Activated T-cell treated with anti-CD3 and anti-CD28 coated beads for 48 hours (primary cell): ENCODE data around the gene CD180.

Experiments used
- DNase-seq: peaks from one replicate; pipeline ENCODE4 v3.0.0-alpha.2; 2020; ENCODE audit warnings: low read depth

The CD180 gene

DNA sequence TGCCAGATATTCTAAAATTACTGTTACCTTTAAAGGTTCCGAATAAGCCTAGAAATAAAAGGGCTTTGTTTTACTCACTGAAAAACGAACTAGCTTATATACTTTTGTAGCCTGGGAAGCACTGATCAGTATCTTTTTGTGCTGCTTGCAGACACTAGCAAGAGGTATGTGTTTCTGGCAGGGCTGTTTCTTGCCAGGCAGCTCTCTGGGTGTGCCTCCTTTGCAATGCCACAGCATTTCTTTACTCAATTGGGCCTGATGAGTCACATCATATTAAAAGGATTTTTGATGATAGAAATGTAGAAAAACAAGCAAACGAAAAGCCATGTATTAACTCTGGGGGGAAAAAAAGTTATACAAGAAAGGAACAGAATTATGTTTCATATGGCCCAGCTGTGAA lies 35.6 kb downstream of the CD180 start:
- no peak for DNase-seq

DNA sequence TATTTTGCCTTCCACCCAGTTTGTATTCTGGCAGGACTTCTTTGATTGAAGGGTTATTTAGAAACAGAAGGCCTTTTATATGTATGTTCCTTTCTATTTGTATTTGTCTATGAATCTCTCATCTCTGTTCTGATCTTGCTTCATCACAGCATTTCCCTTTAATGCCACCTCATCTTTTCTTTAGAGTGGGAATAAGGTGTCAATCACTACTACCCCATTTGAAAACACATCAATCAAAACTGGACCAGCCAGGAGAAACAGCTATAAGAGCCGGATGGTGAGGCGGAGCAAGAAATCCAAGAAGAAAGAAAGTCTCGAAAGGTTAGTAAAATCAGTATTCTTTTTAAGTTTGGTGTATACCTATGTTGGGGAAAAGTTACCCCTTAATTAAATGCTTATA lies 36.3 kb downstream of the CD180 start:
- DNase-seq: no peak

DNA sequence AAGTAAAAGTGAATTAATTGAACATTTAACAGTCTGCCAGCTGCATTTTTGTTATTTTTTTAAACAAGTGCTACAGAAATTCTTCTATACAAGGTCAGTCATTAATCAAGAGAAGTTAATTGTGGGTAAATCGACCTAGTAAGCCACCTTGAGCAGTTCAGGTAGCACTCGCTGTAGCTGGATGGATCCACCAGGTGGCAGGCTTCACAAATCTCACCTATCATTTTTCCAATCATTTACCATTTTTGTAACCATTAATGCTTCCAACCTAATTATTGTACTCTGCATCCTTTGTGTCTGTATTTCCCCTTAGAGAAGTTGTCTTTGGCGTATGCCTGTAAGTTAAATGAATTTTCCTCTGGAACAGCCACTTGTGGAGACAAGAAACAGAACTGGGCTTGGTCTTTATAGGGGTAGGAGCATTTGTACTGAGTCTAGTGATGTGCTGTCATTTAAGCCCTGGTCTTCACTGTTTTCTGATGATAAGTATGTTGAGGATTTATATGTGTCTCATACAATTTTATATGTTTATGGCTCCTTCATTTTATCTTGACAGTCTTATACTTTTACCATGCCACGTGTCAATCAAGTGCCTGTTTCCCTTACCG lies 39.5 kb downstream of the CD180 start:
- DNase-seq: no peak

DNA sequence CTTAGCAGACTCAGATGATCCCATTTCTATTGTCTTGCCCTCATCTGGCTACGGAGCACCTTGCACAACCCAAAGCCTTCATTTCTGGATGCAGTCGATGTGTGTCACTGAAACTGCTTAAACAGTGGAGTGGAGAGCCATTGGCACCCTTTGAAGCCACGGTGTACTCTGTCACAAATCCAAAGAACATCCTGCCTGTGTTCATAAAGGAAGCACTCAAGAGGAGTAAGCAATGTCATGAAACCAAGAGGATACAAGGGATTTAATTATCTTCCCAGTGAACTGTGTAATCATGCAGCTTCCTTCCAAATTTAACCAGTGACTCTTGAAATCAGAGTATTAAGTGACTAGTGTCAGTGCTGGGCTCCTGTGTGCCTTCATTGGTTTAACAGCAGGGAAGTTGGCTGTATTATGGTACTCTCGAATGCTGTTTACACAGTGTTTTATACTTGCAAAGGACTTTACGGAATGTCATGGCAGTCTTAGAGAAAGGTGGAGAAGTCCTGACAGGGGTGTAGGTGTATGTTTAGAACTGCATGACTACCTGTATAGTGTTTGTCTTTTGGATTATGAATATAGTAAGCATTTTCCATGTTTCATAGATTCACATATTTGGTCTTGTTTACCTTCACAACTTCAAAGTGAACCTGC lies 41.9 kb downstream of the CD180 start:
- DNase-seq: no peak

DNA sequence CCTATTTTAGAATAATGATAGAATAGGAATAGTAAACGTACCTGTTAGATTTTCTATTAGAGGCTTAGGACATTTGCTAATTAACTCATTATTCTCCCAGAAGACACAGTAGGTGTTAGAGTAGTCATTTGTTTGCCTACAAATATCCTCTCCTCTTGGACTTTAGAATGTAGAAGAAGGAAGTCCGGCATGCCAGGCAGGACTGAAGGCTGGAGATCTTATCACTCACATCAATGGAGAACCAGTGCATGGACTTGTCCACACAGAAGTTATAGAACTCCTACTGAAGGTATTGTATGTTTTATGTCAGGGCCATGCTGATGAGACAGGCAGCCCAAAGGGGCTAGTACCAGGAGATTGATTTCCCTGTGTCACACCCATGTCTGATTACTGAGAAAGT lies 43.3 kb downstream of the CD180 start:
- no peak for DNase-seq

DNA sequence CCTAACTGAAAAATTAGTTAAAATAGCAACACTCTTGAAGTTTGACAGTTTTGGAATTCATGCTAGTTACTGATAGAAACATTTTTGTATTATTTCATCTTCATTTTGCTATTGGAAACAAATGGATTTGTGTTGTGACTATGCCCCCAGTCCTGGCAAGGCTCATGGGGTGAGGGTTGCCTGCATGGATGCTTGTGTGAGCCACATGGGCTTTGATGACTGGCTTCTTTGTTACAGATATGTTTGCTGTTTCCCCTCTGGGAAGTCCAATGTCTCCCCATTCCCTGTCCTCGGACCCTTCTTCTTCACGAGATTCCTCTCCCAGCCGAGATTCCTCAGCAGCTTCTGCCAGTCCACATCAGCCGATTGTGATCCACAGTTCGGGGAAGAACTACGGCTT lies 44.2 kb downstream of the CD180 start:
- no peak for DNase-seq

DNA sequence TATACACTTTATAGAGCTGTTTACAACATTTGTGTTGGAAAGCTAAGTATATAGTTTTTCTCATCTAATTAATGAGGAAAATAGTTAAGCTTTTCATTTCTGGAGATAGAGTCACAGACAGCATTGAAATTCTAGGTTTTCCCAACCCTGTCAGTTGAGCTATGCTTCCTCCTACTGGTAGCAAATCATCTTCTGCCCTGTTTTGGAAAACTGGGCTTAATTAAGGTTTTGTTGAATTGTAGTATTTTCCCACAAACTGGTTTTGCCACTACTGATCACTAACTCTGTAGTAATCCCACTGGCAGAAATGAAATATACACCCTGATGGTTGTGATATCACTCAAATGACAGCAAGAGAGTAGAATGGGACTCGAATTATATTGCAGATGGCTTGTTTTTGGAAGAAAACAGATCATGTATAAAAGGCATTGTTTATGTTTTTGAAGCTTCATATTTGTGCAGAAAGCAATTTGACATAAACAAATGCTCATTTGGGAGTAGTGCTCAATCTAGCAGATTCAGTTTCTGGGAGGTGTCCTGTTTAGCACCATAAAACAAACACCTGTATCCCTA lies 46.6 kb downstream of the CD180 start:
- DNase-seq: no peak

DNA sequence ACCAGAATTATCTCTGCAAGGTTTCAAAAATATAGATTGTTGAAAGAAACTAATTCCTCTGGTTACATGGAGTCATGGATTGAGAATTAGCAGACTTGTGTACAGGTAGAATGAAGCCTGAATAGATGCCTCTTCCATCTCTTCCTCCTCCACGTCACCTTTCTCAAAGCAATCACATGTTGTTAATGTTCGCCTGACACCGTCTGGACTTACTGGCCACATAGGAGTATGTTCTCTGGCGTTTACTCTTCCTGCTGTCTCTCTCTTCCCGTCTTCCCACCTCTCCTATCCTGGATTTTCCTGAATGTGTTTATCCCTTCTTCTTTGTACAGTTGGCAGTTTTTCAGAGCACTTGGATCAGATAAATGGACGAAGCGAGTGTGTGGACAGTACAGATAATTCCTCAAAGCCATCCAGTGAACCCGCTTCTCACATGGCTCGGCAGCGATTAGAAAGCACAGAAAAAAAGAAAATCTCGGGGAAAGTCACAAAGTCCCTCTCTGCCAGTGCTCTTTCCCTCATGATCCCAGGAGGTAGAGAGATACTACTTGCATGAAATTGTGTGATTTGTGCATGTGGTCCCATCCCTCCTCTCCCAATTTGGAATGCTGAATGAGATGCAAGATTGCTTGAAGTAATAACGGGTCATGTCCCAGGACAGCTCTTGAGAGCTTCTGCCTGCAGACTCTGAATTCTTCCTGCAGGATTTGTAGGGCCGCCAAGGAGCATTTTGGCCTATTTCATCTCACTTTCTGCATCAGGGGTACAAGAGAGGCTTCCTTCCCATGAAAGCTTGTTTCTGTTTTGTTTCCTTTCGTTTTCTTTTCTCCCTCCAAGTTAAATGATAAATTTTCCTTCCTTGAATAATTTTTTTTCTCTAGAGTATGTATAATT lies 47.3 kb downstream of the CD180 start:
- no peak for DNase-seq

DNA sequence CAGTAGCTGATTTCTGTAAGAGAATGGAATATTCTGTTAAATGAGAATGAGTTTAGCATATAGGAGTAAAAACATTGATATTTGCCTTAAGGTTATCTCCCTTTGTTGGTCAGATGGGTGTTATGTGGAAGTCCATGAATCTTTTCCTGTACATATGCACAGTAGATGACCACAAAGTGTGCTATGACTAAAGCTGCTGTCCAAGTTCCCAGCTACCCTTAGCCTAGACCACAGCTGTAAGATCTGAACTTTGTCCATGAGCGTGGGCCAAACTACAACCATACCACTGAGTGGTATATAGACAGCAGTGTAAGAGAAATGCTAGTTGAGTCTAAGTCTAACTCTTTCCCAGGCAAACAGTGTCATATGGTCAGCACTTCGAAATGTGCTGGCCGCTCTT lies 48.8 kb downstream of the CD180 start:
- no peak for DNase-seq

DNA sequence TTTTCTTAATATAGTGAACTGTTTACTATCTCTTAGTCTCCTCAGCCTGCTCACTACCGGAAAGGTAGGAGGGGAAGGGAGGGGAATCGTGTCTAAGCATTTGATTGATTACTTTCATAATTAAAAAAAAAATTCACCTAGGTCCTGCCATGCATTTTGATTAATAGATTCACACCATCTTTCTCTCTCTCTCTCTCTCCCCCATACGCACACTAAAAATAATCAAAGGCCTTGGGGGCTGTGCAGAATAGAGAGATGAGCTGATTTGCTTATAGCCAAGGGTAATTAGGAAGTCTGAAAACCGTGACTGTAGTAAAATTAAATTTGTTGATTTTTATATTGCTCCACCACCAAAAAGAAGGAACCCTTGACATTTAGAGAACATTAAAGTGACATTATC lies 49.6 kb downstream of the CD180 start:
- no peak for DNase-seq

DNA sequence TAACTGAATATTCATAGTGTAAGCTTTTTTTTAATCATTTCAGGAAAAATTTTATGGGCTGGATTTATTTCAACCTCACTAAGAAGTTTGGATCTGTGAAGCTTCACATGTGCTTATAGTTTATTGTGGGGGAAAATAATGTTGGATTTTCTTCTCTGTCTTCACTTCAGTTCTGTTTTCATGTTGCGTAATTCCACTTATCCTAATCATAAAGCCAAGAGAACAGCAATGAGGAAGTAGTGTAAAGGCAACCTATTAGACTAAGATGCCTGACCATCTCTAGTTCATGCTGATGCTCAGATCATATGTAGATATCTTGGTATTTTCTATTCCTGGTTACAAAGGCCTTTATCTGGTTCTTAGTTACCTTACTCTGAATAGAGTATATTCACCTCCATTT lies 50.0 kb downstream of the CD180 start:
- DNase-seq: no peak

DNA sequence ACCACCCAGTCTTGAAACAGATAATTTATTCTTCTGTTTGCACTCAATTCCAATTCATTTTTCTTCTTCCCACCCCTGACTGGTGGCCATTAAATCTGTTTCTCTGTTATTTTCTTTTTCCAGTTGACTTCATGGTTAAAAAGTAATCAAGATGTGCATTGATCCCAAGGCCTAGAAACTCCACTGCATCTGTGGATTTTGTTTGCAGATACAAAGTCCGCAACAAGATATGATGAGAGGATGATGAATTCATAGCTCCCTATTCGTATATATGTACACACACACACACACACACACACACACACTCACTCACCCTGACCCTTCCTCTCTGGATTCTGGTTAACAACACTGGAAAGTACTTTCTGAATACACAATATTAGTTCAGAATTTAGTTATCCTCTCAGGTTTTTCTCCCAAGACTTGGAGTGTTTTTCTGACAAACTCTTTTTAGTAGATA lies 52.4 kb downstream of the CD180 start:
- no peak for DNase-seq

DNA sequence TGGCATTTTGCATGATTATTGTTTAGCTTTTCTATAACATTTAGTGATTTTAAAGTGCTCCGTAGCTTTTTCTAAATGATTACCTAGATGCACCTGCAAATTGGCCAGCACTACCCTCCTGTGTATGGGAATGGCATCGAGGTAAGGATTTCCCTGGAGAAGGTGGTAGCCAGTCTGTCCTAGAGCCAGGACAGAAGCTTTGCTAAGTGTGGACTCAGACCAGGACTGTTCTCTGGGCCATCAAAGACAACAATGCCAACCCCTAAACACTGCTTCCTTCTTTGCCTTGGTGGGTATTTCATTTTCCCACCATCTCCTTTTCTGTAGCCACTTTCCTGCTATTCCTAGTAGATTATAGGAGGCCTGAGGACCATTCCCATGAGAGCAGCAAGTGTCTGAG lies 53.0 kb downstream of the CD180 start:
- no peak for DNase-seq

DNA sequence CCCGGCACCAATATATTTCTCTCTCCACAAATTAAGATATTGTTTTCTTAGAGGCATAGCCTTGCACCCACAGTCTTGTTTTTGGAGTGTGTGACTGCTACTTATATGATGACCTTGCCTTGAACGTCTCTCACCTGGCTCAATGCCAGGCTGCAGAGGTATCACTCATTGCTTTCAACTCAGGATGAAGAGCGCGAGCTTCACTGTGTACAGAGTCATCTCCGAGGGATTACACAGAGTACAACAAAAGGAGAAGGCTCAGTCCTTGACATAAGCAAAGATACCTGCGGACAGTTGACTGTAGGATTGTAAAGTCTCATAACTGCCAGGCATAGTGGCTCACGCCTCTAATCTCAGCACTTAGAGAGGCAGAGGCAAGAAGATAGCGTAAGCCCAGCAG lies 53.8 kb downstream of the CD180 start:
- no peak for DNase-seq

DNA sequence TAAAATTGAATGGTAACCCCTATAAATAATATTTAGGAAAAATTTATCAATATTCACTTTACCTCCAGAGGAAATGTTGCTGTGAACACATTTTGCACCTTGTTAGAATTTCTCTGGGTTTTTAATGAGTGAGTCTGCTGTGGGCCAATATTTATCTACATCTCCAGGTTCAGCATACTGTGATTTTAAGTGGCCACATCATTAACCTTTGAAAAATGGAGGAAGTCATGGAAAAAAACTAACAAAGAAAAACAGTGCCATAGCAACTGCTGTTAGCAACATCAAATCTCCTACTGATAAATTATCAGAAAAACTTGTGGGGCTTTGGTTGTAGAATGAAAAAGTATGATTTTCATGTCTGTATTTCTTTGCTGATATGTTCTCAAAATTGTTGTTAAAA lies 55.0 kb downstream of the CD180 start:
- DNase-seq: no peak

DNA sequence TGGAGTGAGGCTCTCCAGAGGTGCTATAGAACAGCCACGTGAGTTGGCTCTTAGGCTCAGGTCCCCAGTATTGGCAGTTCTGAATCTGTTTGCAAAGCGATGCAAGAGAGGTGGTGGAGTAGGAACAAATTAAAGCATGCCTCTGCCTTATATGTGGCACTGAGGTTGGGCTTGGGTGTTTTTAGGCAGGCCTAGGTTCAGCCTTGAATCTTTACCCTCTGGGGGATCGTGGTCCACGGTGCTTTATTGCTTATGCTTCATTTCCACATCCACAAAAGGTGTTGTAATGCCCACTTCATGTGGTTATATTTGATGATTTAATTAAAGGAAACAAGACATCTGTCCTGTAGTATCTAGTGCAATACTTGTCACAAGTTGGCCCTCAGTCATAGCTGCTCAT lies 56.2 kb downstream of the CD180 start:
- DNase-seq: no peak

DNA sequence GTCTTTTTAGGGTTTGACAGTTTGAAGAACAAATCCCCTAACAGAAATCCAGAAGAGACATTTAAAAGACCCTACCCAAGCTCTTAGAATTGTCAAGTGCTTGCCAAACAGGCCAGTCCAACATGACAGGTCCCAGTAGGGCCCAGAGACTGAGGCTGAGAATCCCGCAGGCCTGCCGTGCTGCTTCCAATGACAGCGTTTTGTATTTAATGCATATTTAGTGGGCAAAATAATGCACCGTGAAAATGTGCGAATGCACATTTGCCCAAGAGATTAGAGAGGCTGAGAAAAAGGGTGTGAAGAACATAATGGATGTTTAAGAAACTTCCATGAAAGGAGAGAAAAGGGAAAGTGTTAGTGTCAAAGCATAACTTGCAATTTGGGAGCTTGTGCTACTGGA lies 57.6 kb downstream of the CD180 start:
- no peak for DNase-seq

DNA sequence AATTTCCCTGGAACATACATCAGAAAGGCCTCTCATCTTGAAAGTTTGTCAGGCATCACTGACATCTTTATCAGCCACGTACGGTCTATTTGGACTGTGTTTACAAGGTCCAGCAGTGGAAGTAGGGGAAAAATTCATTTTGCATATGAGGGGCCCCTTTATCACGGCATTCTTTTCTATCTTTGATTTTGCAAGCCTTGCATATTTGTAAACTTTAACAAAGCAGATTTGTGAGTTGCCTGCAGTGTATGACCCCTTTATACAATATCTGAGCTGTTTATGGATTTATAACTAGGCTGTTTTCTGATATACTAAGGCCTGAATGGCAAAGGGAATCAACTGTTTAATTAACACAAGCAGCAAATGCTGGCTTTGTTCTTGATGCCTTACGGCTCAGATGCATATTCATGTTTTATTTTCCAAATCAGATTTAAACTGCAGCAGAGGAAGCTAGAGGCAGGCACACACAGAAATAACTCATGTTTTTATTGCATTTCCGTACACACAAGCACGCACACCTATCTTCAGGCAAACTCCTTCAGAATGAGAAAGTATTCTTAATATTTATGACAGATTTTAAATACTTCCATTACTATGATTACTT lies 61.1 kb downstream of the CD180 start:
- no peak for DNase-seq

DNA sequence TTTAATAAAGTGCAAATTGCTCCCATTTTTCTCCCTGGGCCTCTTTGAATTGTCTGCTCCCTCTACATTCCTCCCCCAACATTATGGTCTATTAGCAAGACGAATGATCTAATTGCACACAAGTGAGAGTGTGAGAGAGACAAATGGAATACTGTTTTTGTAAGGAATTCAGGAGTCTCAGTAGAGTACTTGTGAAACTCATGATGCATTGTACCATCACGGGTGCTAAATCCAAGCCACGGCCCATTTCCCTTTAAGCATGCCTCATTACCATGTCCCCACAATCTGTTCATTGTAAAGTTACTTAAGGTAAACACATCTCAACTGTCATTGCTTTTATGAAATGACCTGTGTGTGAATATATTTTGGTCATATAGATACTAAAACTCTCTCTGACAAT lies 62.8 kb downstream of the CD180 start:
- DNase-seq: no peak

DNA sequence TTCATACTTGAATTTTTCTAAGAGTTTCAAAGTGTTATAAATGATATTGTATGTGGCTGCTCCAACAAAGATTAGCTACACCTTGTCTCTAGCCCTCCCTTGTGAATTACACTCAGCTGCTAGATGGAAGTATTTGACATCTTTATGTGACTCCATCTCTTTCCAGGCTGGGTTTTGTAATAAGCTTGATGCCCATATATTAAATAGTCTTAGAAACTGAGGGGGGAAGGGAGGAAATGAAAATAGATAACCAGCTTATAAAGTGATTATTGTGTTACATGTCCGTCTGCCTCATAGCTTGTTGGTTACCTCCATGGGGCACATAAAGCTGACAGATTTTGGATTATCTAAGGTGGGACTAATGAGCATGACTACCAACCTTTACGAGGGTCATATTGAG lies 63.4 kb downstream of the CD180 start:
- DNase-seq: no peak

DNA sequence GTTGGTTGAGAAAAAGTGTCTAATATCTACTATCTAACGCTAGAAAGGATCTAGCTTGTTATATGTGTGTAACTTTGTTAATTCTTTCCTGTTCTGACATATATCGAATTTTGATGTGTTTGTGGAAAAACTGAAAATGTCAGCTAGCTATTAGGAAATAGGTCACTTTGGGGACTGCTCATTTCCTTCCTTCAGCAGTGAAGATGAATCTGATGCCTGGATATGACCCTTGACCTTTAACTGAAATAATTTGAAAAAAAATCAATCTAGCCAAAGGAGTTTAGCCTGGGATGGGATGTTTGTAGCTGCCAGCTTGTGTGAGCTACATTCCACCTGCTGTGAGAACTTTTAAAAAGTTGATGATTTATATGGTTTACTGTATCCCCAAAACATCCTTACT lies 66.8 kb downstream of the CD180 start:
- no peak for DNase-seq
